ENCODE data around the gene AFG3L2.

The AFG3L2 gene

GRCh38 chr18:12376754-12377555 is at the start of gene AFG3L2:
TSS of gene AFG3L2 (minus strand) at chr18:12377227. CDS start at chr18:12377082, 145 bp downstream.
- DNase-seq (ENCODE audit: insufficient read length, low spot score) (peak; percentile 74), FAIRE-seq (no peak)
- TF ChIP-seq, protein P1, sequence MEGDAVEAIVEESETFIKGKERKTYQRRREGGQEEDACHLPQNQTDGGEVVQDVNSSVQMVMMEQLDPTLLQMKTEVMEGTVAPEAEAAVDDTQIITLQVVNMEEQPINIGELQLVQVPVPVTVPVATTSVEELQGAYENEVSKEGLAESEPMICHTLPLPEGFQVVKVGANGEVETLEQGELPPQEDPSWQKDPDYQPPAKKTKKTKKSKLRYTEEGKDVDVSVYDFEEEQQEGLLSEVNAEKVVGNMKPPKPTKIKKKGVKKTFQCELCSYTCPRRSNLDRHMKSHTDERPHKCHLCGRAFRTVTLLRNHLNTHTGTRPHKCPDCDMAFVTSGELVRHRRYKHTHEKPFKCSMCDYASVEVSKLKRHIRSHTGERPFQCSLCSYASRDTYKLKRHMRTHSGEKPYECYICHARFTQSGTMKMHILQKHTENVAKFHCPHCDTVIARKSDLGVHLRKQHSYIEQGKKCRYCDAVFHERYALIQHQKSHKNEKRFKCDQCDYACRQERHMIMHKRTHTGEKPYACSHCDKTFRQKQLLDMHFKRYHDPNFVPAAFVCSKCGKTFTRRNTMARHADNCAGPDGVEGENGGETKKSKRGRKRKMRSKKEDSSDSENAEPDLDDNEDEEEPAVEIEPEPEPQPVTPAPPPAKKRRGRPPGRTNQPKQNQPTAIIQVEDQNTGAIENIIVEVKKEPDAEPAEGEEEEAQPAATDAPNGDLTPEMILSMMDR (IDR thresholded peaks at IDR 0.05; ENCODE audit: insufficient read depth, missing control alignments) = no peak

- TF ChIP-seq, protein P1 (IDR thresholded peaks at IDR 0.05; ENCODE audit: insufficient read depth, missing control alignments) = no peak
- DNase-seq (ENCODE audit: insufficient read length, low spot score) = no peak
- no peak for FAIRE-seq
Measured at GRCh38 chr18:12424252-12424651, 47.2 kb upstream of the AFG3L2 start.

- FAIRE-seq (no peak), DNase-seq (ENCODE audit: insufficient read length, low spot score) (no peak)
- TF ChIP-seq, protein P1 (IDR thresholded peaks at IDR 0.05; ENCODE audit: insufficient read depth, missing control alignments) = no peak
Measured at GRCh38 chr18:12423820-12424219, 46.8 kb upstream of the AFG3L2 start.

GRCh38 chr18:12423393-12423792 is 46.4 kb upstream of the AFG3L2 start:
- DNase-seq (ENCODE audit: insufficient read length, low spot score) (no peak), FAIRE-seq (no peak)
- TF ChIP-seq, protein P1 (IDR thresholded peaks at IDR 0.05; ENCODE audit: insufficient read depth, missing control alignments) = no peak

- TF ChIP-seq, protein P1 (IDR thresholded peaks at IDR 0.05; ENCODE audit: insufficient read depth, missing control alignments) = peak; percentile 92
- DNase-seq (ENCODE audit: insufficient read length, low spot score) = no peak
- FAIRE-seq = no peak
Measured at GRCh38 chr18:12422936-12423335, 45.9 kb upstream of the AFG3L2 start.

- TF ChIP-seq, protein P1 (IDR thresholded peaks at IDR 0.05; ENCODE audit: insufficient read depth, missing control alignments) = peak; percentile 5
- FAIRE-seq (no peak), DNase-seq (ENCODE audit: insufficient read length, low spot score) (no peak)
Measured at GRCh38 chr18:12421732-12422131, 44.7 kb upstream of the AFG3L2 start.

DNA sequence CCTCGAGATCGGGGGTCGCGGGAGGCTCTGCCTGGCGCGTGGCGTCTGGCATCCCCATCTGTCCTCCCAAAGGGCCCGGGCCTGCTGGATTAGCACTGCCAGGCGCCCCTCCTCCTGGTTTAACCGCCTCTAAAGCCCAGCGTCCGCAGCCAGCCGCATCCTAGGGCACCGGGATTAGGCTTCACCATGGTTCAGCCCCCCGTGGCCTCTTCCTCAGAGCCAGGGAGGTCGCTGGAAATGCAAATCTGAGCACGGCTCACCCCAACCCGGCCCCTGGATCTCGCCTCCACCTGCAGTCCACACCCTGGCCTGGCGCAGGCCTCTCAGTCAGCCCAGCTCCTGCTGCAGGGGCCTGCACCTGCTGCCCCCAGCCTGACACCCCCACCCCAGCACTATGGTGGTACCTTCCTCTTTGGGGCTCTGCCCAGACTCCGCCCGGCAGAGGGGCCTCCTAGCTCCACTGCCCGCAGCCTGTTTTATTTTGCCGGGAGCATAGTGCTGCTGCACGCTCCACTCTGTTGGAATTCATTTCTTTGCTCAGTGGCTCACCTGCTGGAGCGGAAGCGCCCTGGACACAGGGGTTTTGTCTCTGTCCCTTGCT is 43.9 kb upstream of the AFG3L2 start:
- TF ChIP-seq, protein P1 (IDR thresholded peaks at IDR 0.05; ENCODE audit: insufficient read depth, missing control alignments) = no peak
- peak; percentile 64 for DNase-seq (ENCODE audit: insufficient read length, low spot score)
- no peak for FAIRE-seq

Data from D721Med (cell line).